ENCODE data around the gene GLUL. TPM values are rescaled to one million over a fixed set of nuclear protein-coding genes. Genes with fewer than 3 reads are reported as not detected.

GLUL gene
- total RNA-seq, 1 donor from 2014 or later = 1,362 TPM

DNA sequence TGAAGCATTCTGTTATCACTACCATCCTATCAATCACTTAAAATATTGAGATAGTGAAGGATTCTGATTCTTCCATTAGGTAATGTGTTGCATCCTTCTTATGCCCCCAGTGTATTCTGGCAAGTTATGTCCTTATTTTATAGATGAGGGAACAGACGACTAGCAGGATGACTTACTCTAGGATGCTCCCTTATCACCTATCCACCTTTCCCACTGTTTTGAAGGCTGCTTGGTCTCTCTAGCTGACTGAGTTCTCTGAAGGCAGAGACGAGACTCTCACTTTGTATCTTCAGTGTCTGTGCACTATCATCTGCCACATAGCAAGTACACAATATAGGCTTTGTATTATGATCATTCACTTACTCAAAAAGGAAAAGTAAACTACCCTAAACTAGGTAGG, 4.0 kb downstream of the GLUL start:
- peak overlapping the region; percentile 95 for H3K4me3 ChIP-seq
- ATAC-seq (no peak), DNase-seq (no peak)
- TF ChIP-seq, protein P1, sequence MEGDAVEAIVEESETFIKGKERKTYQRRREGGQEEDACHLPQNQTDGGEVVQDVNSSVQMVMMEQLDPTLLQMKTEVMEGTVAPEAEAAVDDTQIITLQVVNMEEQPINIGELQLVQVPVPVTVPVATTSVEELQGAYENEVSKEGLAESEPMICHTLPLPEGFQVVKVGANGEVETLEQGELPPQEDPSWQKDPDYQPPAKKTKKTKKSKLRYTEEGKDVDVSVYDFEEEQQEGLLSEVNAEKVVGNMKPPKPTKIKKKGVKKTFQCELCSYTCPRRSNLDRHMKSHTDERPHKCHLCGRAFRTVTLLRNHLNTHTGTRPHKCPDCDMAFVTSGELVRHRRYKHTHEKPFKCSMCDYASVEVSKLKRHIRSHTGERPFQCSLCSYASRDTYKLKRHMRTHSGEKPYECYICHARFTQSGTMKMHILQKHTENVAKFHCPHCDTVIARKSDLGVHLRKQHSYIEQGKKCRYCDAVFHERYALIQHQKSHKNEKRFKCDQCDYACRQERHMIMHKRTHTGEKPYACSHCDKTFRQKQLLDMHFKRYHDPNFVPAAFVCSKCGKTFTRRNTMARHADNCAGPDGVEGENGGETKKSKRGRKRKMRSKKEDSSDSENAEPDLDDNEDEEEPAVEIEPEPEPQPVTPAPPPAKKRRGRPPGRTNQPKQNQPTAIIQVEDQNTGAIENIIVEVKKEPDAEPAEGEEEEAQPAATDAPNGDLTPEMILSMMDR (IDR thresholded peaks at IDR 0.05) = no peak
- H3K36me3 ChIP-seq = peaks cover 64% of the 10 kb centered on the region
- peaks cover 43% of the 10 kb centered on the region for H3K4me1 ChIP-seq
- no peaks in the 10 kb centered on the region for H3K27me3 ChIP-seq (ENCODE audit: low read depth)
- no peak overlapping the region for H3K27ac ChIP-seq
- intact Hi-C loops (cut with DNase I) = no loop called here
- no peaks in the 10 kb centered on the region for H3K9me3 ChIP-seq

DNA sequence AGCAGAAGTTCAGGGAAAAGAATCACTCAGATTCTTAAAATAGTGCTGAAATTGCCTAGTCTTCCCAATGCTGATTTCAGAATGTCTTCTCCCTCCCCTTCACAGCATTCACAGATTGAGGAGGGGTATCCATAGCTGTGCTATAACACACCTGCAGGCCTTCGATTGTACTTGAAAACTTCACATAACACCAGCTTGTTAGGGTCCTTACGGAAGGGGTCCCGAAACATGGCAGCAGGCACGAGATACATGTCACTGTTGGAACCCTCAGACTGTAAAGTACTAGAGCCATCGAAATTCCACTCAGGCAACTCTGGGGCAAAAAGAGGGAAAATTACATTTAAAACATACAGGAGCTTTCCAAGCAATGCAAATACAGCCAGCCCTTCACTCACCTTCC, 4.6 kb downstream of the GLUL start:
- Histone ChIP-seq H3K9me3 (no peaks in the 10 kb centered on the region), H3K36me3 (peaks cover 70% of the 10 kb centered on the region), H3K27ac (no peak overlapping the region), H3K4me1 (peaks cover 39% of the 10 kb centered on the region), H3K4me3 (no peak overlapping the region), H3K27me3 (ENCODE audit: low read depth) (no peaks in the 10 kb centered on the region)
- intact Hi-C loops (cut with DNase I) = no loop called here
- ATAC-seq (no peak), DNase-seq (no peak)
- TF ChIP-seq, protein P1 (IDR thresholded peaks at IDR 0.05) = no peak

DNA sequence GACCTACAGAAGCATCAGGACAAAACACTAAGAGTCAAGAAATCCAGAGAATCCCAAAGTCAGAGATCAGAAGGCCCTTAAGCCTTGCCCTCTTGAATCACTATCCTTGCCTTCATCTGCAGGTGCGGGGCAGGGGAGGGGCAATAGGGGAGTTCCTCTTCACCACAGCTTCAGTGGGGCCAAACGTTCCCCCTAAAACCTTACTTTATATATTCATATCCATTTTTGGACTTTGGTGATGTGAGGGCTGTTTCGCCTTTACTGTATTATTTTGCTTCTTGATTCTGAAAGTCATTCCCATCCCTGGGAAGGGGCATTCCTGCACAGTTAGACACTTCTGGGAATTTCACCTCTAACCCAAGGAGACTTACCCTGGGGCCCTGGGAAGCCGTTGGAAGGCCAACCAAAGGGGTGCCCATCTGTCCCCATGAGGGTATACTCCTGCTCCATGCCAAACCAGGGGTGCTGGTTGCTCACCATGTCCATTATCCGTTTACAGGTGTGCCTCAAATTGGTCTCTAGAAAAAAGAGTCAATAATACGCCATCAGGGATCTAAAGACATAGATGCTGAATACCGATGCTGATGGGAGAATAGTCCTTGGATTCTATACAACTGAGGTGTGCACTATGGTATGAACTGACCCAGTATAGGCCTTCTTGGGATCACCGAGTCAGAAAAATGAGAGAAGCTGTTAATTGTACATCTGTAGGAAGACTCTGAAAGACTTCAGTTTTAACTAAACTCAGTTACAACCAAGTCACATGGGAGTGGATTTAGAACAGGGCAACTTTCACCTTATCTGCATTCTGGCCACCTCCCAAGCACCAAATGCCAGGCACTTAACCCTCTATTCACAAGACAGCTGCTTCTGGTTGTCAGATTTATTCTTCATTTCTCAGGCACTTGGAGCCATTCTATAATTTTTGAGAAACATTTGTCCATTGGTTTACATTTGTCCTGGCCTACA, 5.4 kb downstream of the GLUL start:
- H3K9me3 ChIP-seq = no peaks in the 10 kb centered on the region
- DNase-seq (no peak), ATAC-seq (no peak)
- intact Hi-C loops (cut with DNase I) = no loop called here
- H3K4me3 ChIP-seq = peak overlapping the region; percentile 2
- TF ChIP-seq, protein P1 (IDR thresholded peaks at IDR 0.05) = no peak
- H3K27ac ChIP-seq = no peak overlapping the region
- H3K4me1 ChIP-seq = peaks cover 39% of the 10 kb centered on the region
- H3K27me3 ChIP-seq (ENCODE audit: low read depth) = no peaks in the 10 kb centered on the region
- H3K36me3 ChIP-seq = peaks cover 78% of the 10 kb centered on the region

DNA sequence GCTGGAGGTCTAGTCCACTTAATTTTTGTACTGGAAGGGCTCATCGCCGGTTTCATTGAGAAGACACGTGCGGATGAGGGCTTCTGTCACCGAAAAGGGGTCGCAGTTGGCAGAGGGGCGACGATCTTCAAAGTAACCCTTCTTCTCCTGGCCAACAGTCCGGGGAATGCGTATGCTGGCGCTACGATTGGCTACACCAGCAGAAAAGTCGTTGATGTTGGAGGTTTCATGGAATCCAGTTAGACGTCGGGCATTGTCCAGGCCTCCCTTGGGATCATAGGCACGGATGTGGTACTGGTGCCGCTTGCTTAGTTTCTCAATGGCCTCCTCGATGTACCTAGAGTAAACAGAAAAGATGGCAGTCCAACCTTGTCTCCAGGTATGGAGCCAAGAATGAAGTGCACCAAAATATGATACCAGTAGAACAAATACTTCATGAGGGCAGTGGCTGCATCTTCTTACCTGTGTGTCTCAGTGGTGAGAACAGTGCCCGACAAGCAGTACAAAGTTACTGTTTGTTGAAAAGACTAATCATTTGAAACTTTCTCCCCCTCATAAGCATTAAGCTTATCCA, 7.1 kb downstream of the GLUL start:
- intact Hi-C loops (cut with DNase I) = no loop called here

DNA sequence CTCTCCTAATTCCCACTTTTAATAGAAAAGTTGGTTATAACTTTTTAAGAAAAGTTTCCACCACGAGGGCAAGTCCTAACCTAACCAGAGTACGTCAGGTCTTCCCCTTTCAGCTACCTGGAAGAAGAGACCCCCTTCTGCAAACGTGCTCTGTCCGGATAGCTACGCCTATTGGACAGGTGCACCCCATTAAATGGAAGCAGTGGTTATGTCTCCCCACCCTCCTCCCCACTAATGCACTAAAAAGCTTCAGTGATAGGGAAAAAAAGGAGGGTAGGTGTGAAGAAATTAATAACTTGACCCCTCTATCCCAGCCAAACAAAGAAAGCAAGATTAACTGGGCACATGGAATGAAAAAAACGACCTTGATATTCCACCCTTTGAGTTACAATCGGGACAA, 7.7 kb downstream of the GLUL start:
- TF ChIP-seq, protein P1 (IDR thresholded peaks at IDR 0.05) = no peak
- DNase-seq (no peak), ATAC-seq (no peak)
- Histone ChIP-seq H3K9me3 (no peaks in the 10 kb centered on the region), H3K27ac (no peak overlapping the region), H3K4me1 (peaks cover 36% of the 10 kb centered on the region), H3K36me3 (peaks cover 79% of the 10 kb centered on the region), H3K4me3 (no peak overlapping the region), H3K27me3 (ENCODE audit: low read depth) (no peaks in the 10 kb centered on the region)
- intact Hi-C loops (cut with DNase I) = no loop called here

More for the DNA sequence above, 7.1 kb downstream of the GLUL start:
- Histone ChIP-seq H3K4me3 (no peak overlapping the region), H3K9me3 (no peaks in the 10 kb centered on the region), H3K27me3 (ENCODE audit: low read depth) (no peaks in the 10 kb centered on the region), H3K27ac (no peak overlapping the region), H3K36me3 (peaks cover 79% of the 10 kb centered on the region), H3K4me1 (peaks cover 39% of the 10 kb centered on the region)
- ATAC-seq = no peak
- no peak for DNase-seq
- TF ChIP-seq, protein P1 (IDR thresholded peaks at IDR 0.05) = no peak

Measured in lower lobe of right lung (tissue), 2 donors.